SU-DHL-6 (cell line): ENCODE measurements around the gene SRGAP1.

Experiments used
- H2AFZ ChIP-seq: fragments of 200-600 bp; sonication (generic); 2 replicates; pipeline ENCODE4 v1.6.1; 2014; ENCODE audit warnings: low read depth, mild to moderate bottlenecking, moderate library complexity, mixed read lengths, antibody characterized with exemption, low read length; ENCODE audit not compliant: severe bottlenecking
- H3F3A ChIP-seq: fragments of 200-600 bp; shearing (Covaris generic); 2 replicates; pipeline ENCODE4 v1.6.0; 2016; ENCODE audit warnings: antibody characterized with exemption, mild to moderate bottlenecking; ENCODE audit not compliant: insufficient read depth
- H3K27ac ChIP-seq: fragments of 200-600 bp; sonication (generic); 2 replicates; pipeline ENCODE4 v1.5.1; 2016; ENCODE audit warnings: low read depth, mild to moderate bottlenecking, low read length, moderate library complexity, mixed read lengths
- H3K27me3 ChIP-seq: fragments of 200-600 bp; sonication (generic), shearing (Covaris generic); 2 replicates; pipeline ENCODE4 v1.6.0; 2014; ENCODE audit warnings: mild to moderate bottlenecking, low read length
- H3K36me3 ChIP-seq: fragments of 200-600 bp; sonication (generic); 2 replicates; pipeline ENCODE4 v1.6.1; 2014; ENCODE audit warnings: mild to moderate bottlenecking, low read length, mixed read lengths
- H3K4me2 ChIP-seq: fragments of 300-600, 200-600 bp; shearing (Covaris generic), sonication (generic); 2 replicates; pipeline ENCODE4 v1.6.0; 2014; ENCODE audit warnings: low read length, low read depth, mild to moderate bottlenecking; ENCODE audit not compliant: poor library complexity, severe bottlenecking
- H3K4me3 ChIP-seq: fragments of 200-600 bp; sonication (generic); 2 replicates; pipeline ENCODE4 v1.5.1; 2014; ENCODE audit warnings: antibody characterized with exemption, low read length, mild to moderate bottlenecking, mixed read lengths; ENCODE audit not compliant: insufficient read depth, poor library complexity, severe bottlenecking
- H3K79me2 ChIP-seq: fragments of 200-600 bp; sonication (generic); 2 replicates; pipeline ENCODE4 v1.6.1; 2014; ENCODE audit warnings: mild to moderate bottlenecking, low read length, moderate library complexity; ENCODE audit not compliant: insufficient read depth
- H3K9ac ChIP-seq: fragments of 200-600 bp; sonication (generic); 2 replicates; pipeline ENCODE4 v1.7.0; 2014; ENCODE audit warnings: mild to moderate bottlenecking, low read length
- H3K9me2 ChIP-seq: fragments of 200-600 bp; sonication (generic); replicated peaks from 2 replicates; pipeline ENCODE4 v1.6.1; 2014; ENCODE audit warnings: low read length; ENCODE audit not compliant: insufficient read depth
- H3K9me3 ChIP-seq: fragments of 200-600 bp; sonication (generic); 2 replicates; pipeline ENCODE4 v1.6.1; 2014; ENCODE audit warnings: low read length, mixed read lengths; ENCODE audit not compliant: insufficient read depth
- H4K20me1 ChIP-seq: fragments of 200-600 bp; sonication (generic); 2 replicates; pipeline ENCODE4 v1.6.1; 2014; ENCODE audit warnings: low read depth, mild to moderate bottlenecking, antibody characterized with exemption, low read length, moderate library complexity, mixed read lengths
- CTCF ChIP-seq: fragments of 200-600 bp; sonication (generic); IDR thresholded peaks from one replicate; pipeline ENCODE4 v1.5.1; 2017; ENCODE audit warnings: antibody characterized with exemption, mild to moderate bottlenecking, low read length, moderate library complexity; ENCODE audit not compliant: insufficient read depth, poor library complexity, severe bottlenecking
- EZH2phosphoT487 ChIP-seq: fragments of 200-600 bp; sonication (generic), shearing (Covaris generic); conservative IDR thresholded peaks from 2 replicates; pipeline ENCODE4 v1.6.1; 2018; ENCODE audit warnings: mild to moderate bottlenecking, antibody characterized with exemption, low read length, moderate library complexity, mixed read lengths

Gene SRGAP1

GRCh38 chr12:63911341-63911740 lies 66.8 kb downstream of the SRGAP1 start:
- TF ChIP-seq EZH2phosphoT487 (no peak), CTCF (no peak)
- no peaks in the 10 kb centered on the region for H3K9me3 ChIP-seq
- no peak overlapping the region for H3K27ac ChIP-seq
- H3K79me2 ChIP-seq, result no peaks in the 10 kb centered on the region
- H3K36me3 ChIP-seq, result no peaks in the 10 kb centered on the region
- no peaks in the 10 kb centered on the region for H4K20me1 ChIP-seq
- H3F3A ChIP-seq, result no peaks in the 10 kb centered on the region
- no peak overlapping the region for H3K4me3 ChIP-seq
- no peak overlapping the region for H3K9ac ChIP-seq
- H3K9me2 ChIP-seq, result no peaks in the 10 kb centered on the region
- H2AFZ ChIP-seq, result no peak overlapping the region
- no peak overlapping the region for H3K4me2 ChIP-seq
- no peaks in the 10 kb centered on the region for H3K27me3 ChIP-seq

GRCh38 chr12:63912651-63913050 lies 68.2 kb downstream of the SRGAP1 start:
- Histone ChIP-seq H3K79me2 (no peaks in the 10 kb centered on the region), H3K36me3 (no peaks in the 10 kb centered on the region), H3K4me3 (no peak overlapping the region), H3K9ac (no peak overlapping the region), H3K27me3 (no peaks in the 10 kb centered on the region), H4K20me1 (no peaks in the 10 kb centered on the region), H3K9me2 (no peaks in the 10 kb centered on the region), H3K4me2 (no peak overlapping the region), H3K27ac (no peak overlapping the region), H2AFZ (no peak overlapping the region), H3K9me3 (no peaks in the 10 kb centered on the region), H3F3A (no peaks in the 10 kb centered on the region)
- TF ChIP-seq EZH2phosphoT487, result no peak
- no peak for TF ChIP-seq CTCF

GRCh38 chr12:63913929-63914328 lies 69.4 kb downstream of the SRGAP1 start:
- Histone ChIP-seq H2AFZ (no peak overlapping the region), H4K20me1 (no peaks in the 10 kb centered on the region), H3K79me2 (no peaks in the 10 kb centered on the region), H3K9ac (no peak overlapping the region), H3K9me3 (no peaks in the 10 kb centered on the region), H3K4me3 (no peak overlapping the region), H3K36me3 (no peaks in the 10 kb centered on the region), H3K27ac (no peak overlapping the region), H3K9me2 (no peaks in the 10 kb centered on the region), H3K4me2 (no peak overlapping the region), H3K27me3 (no peaks in the 10 kb centered on the region), H3F3A (no peaks in the 10 kb centered on the region)
- no peak for TF ChIP-seq EZH2phosphoT487

- Histone ChIP-seq H3K9ac (no peak overlapping the region), H3K36me3 (no peaks in the 10 kb centered on the region), H3K4me2 (no peak overlapping the region), H3K27ac (no peak overlapping the region), H3K27me3 (no peaks in the 10 kb centered on the region), H3K9me2 (no peaks in the 10 kb centered on the region), H3K4me3 (no peak overlapping the region), H3F3A (no peaks in the 10 kb centered on the region), H2AFZ (no peak overlapping the region), H3K9me3 (no peaks in the 10 kb centered on the region), H4K20me1 (no peaks in the 10 kb centered on the region), H3K79me2 (no peaks in the 10 kb centered on the region)
- TF ChIP-seq EZH2phosphoT487 (no peak), CTCF (no peak)
Measured at GRCh38 chr12:63915105-63915800, 70.8 kb downstream of the SRGAP1 start.
